Transverse colon (tissue), 4 donors: ENCODE results near the gene RAG2.

Experiments used
- EP300 ChIP-seq: sonication (generic); formaldehyde crosslinking; IDR thresholded peaks from one replicate; pipeline ENCODE4 v1.6.1; 2017; ENCODE audit warnings: antibody characterized with exemption, low read depth
- POLR2AphosphoS5 ChIP-seq, 3 donors: sonication (generic); formaldehyde crosslinking; IDR thresholded peaks; one replicate each; pipeline ENCODE4 v1.6.1; 2016; ENCODE audit warnings: antibody characterized with exemption in 3 of 3
- TF ChIP-seq, protein P1 (sequence below), 5 experiments: fragments of 200-600 bp in 3 of 5; fragments of 450-650 bp in 2 of 5; sonication (generic) in 3 of 5; IDR thresholded peaks; 1 replicate in 2 of 5; 2 replicates in 3 of 5; pipeline ENCODE4 v1.5.1; 2016 to 2017; ENCODE audit warnings: antibody characterized with exemption in 5 of 5, inconsistent platforms in 3 of 5, mild to moderate bottlenecking in 2 of 5, moderate library complexity in 1 of 5

DNA sequence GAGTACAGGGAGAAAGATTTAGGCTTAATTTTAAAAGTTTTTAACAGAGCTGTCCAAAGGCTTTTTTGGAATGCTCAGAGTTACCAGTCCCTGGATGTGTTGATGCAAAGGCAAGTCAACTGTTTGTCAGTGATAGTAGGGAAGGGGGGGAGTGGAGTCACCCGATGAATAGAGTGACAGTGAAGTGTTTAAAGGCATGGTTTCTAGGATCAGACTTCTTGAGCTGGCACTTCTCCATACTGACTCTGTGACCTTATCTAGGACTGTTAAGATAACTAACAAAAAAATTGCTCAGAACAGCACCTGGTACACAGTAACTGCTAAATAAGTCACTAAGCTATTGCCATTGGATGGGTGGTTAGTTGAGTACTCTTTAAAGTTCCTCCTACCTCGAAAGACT lies 11.3 kb upstream of the RAG2 start:
- TF ChIP-seq, protein P1, sequence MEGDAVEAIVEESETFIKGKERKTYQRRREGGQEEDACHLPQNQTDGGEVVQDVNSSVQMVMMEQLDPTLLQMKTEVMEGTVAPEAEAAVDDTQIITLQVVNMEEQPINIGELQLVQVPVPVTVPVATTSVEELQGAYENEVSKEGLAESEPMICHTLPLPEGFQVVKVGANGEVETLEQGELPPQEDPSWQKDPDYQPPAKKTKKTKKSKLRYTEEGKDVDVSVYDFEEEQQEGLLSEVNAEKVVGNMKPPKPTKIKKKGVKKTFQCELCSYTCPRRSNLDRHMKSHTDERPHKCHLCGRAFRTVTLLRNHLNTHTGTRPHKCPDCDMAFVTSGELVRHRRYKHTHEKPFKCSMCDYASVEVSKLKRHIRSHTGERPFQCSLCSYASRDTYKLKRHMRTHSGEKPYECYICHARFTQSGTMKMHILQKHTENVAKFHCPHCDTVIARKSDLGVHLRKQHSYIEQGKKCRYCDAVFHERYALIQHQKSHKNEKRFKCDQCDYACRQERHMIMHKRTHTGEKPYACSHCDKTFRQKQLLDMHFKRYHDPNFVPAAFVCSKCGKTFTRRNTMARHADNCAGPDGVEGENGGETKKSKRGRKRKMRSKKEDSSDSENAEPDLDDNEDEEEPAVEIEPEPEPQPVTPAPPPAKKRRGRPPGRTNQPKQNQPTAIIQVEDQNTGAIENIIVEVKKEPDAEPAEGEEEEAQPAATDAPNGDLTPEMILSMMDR (IDR thresholded peaks at IDR 0.05): no peak
- TF ChIP-seq EP300 (no peak), POLR2AphosphoS5 (IDR thresholded peaks at IDR 0.05) (no peak)
